Fibroblast of mammary gland (primary cell): Measurements from ENCODE around the gene MSMB.

ENCODE experiments used
- DNase-seq: peaks from one replicate; pipeline ENCODE4 v3.0.0-alpha.2; 2010; ENCODE audit warnings: low read depth
- H3K4me3 ChIP-seq: 2 replicates; pipeline ENCODE4 v1.5.1; 2011; ENCODE audit warnings: low read depth, mild to moderate bottlenecking, low read length, moderate library complexity; ENCODE audit not compliant: control insufficient read depth
- TF ChIP-seq, protein P1 (sequence below): conservative IDR thresholded peaks from 2 replicates; pipeline ENCODE4 v1.5.1; 2011; ENCODE audit warnings: low read depth, low read length, inconsistent platforms; ENCODE audit not compliant: control insufficient read depth, insufficient read depth

MSMB gene

DNA sequence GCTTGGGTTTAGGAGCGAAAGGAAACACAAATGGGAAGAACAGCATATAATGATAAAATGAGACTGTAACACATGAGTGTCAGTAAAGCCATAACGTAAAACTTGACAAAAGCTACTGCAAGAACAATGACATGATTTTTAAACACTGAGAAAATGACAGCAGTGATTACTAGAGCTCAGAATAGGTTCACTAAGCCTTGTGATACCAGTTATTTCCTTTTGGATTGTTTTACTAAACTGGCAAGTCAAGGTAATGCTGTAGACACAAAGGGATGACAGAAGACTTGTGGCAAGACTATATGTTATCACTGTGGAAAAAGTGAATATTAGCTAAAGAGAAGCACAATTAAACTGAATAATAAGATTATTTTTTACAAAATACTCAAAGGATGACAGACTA lies 28.3 kb downstream of the MSMB start:
- TF ChIP-seq, protein P1, sequence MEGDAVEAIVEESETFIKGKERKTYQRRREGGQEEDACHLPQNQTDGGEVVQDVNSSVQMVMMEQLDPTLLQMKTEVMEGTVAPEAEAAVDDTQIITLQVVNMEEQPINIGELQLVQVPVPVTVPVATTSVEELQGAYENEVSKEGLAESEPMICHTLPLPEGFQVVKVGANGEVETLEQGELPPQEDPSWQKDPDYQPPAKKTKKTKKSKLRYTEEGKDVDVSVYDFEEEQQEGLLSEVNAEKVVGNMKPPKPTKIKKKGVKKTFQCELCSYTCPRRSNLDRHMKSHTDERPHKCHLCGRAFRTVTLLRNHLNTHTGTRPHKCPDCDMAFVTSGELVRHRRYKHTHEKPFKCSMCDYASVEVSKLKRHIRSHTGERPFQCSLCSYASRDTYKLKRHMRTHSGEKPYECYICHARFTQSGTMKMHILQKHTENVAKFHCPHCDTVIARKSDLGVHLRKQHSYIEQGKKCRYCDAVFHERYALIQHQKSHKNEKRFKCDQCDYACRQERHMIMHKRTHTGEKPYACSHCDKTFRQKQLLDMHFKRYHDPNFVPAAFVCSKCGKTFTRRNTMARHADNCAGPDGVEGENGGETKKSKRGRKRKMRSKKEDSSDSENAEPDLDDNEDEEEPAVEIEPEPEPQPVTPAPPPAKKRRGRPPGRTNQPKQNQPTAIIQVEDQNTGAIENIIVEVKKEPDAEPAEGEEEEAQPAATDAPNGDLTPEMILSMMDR = no peak
- no peak for DNase-seq
- no peak overlapping the region for H3K4me3 ChIP-seq

DNA sequence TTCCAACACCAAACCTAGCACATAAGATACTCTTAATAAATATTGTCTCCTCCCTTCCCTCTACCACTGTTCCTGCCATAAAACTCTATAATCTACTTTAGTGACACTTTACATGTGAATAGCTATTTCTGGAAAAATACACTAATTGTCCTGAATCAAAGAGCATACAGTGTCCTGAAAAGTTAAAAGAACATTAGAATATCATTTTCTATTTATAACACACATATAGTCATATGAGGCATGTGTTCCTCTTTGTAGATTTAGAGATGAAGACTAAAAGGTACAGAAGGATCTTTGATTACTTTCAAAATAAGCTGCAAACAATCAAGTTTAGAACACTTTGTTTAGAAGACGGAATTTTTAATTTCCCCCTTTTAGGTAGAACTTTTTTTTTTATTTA lies 29.3 kb downstream of the MSMB start:
- TF ChIP-seq, protein P1 = no peak
- no peak overlapping the region for H3K4me3 ChIP-seq
- DNase-seq = no peak

DNA sequence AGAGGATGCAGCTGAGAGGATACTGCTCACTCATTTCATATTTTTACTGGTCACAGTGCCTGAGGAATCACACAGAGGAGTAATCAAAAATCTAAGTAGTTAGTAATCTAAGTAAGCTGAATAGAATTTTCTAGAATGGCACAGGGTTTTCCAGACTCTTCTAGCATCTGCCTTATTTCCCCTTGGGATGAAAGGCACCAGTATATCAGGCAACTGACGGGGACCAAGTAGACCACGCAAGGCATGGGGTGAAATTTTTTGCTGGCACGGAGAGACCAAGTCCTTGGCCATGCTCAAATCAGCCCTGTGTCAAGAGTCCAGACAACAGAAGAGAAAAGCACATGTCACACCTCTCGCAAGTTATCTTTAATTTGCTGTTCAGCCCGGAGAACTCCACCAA lies 29.9 kb downstream of the MSMB start:
- TF ChIP-seq, protein P1 = no peak

DNA sequence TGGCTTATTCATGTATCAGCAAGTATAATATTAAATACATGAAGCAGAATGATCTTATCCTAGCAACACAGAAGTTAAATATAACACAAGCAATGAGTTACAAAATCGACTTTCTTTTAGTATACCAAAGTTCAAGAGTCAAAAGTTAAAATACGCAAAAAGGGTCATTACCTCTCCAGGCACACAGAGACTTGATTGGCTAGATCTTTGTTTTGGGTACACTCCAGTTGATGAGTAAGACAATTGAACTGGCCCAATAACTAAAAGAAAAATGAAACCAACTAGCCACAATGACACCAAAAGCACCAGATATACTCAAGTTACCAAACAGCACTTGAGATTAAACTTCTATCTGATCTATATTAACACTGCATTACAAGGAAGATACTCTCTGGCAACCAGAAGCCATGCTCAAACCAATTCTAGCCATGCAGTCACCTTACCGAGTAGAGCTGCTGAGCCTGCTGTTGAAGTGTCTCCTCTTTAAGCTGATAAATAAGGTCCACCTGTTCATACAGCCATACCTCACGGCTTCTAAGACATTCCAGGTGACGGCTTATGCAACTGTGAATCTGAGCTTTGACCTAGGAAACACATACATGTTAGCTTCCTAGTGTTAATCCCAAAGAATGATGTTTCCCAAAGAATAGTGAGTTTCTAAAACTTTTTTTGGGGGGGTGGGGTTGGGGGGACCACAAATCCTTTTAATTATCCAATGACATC lies 31.2 kb downstream of the MSMB start:
- peak; percentile 86 for DNase-seq

More for the DNA sequence above, 29.9 kb downstream of the MSMB start:
- no peak overlapping the region for H3K4me3 ChIP-seq
- DNase-seq = no peak

DNA sequence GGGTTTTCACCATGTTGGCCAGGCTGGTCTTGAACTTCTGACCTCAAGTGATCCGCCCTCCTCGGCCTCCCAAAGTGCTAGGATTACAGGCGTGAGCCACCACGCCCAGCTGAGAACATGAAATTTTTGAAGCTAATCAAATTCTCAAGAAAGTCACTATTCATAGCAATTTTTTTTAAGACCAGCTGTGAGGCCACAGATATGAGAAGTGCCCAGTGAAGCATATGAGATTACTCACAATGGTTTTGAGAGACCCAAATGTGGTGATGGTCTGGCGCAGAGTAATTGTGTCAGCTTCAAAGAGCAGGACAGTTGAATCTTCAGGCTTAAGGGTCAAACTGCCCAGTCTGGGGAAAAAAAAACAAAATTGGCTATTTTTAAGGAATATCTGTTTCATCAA lies 31.9 kb downstream of the MSMB start:
- TF ChIP-seq, protein P1 = no peak
- DNase-seq = no peak
- H3K4me3 ChIP-seq = no peak overlapping the region

More for the DNA sequence above, 31.2 kb downstream of the MSMB start:
- TF ChIP-seq, protein P1 = no peak
- no peak overlapping the region for H3K4me3 ChIP-seq

DNA sequence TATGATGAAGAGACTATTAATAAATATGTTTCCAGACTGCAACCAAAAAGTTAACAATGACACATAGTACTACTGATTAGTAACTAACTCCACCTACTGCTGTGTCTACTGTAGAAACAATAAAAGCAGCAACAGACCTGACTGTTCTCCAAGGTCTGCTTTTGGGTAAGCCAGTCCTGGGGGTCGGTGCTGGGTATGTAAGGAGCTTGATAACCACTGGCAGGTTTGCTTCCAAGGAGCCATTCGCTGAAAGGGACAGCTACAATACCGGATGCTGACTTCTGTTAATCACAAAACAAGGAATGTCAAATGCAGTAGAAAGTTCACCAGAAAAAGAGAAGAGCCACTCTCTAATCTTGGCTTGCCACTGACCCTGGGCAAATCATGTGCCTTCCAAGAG lies 33.3 kb downstream of the MSMB start:
- DNase-seq = no peak
- no peak overlapping the region for H3K4me3 ChIP-seq
- TF ChIP-seq, protein P1 = no peak

DNA sequence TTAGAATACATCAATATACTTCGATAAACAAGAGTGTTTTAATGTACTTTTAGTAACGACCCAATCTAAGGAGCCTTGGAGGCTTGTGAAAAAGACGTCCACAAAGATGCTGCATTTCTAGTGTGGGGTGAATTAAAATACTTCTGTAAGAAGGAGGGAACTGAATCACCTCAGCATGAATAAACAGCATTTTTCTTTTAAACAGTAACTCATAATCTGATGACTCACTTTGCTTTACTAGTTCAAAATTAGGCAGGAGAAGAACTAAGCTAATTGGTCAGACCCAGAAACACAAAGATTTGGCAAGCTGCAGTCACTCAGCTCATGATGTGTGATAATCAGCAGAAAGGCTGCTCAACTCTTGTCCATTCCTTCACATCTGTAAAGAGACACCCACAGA lies 39.9 kb downstream of the MSMB start:
- DNase-seq = peak; percentile 82
- TF ChIP-seq, protein P1 = no peak
- H3K4me3 ChIP-seq = no peak overlapping the region
